ENCODE measurements around the gene RBCK1. TPM values are rescaled to one million over a fixed set of nuclear protein-coding genes. Genes with fewer than 3 reads are reported as not detected.

The RBCK1 gene
- total RNA-seq, 1 donor from 2014 or later, result 65.2 TPM

DNA sequence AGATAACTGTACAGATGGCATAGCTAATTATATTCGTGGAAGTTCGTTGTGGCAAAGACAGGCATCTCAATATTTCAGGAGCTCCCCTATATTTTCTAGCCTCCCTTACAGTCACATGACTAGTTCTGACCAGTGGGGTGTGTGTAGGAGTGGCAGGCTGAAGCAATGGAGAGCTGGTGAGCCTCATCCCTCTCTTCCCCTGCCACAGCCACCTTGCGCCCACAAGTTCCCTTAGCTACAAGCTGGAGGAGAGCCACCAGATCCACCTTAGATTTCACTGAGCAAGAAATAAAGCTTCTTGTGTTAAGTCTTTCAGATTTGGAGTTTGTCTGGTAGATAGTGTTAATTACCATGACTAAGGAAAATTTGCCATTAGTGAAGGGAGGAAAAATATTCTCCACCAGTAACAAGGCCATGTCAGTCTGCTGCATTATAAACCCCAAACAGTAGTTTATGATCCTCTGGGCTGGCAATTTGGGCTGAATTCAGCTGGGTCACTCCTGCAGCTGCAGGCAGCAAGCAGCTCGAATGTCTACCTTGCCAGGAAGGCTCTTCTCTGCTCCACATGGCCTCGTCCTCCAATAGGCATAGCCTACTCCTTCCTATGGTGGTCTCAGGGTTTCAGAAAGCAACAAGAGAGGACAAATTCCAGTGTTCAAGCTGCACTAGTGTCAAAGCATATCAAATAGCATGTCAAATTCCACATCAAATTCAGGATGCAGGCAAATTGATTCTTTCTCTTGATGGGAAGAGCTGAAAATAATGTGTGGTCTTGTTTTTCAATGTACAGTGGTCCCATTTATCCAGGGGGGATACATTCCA, 7.4 kb upstream of the RBCK1 start:
- H3K27me3 Mint-ChIP-seq (ENCODE audit: low read depth), result no peaks in the 10 kb centered on the region
- H3K36me3 Mint-ChIP-seq (ENCODE audit: low read depth), result peaks cover 2% of the 10 kb centered on the region
- TF ChIP-seq, protein P1, sequence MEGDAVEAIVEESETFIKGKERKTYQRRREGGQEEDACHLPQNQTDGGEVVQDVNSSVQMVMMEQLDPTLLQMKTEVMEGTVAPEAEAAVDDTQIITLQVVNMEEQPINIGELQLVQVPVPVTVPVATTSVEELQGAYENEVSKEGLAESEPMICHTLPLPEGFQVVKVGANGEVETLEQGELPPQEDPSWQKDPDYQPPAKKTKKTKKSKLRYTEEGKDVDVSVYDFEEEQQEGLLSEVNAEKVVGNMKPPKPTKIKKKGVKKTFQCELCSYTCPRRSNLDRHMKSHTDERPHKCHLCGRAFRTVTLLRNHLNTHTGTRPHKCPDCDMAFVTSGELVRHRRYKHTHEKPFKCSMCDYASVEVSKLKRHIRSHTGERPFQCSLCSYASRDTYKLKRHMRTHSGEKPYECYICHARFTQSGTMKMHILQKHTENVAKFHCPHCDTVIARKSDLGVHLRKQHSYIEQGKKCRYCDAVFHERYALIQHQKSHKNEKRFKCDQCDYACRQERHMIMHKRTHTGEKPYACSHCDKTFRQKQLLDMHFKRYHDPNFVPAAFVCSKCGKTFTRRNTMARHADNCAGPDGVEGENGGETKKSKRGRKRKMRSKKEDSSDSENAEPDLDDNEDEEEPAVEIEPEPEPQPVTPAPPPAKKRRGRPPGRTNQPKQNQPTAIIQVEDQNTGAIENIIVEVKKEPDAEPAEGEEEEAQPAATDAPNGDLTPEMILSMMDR (conservative IDR thresholded peaks at IDR 0.05), result no peak
- H3K4me3 Mint-ChIP-seq, result peak overlapping the region; percentile 7
- H3K27ac Mint-ChIP-seq (ENCODE audit: unreplicated experiment), result no peak overlapping the region
- no peak for DNase-seq (ENCODE audit: low read depth, low spot score)
- peaks cover 13% of the 10 kb centered on the region for H3K4me1 Mint-ChIP-seq
- H3K9me3 Mint-ChIP-seq, result peaks cover 3% of the 10 kb centered on the region

DNA sequence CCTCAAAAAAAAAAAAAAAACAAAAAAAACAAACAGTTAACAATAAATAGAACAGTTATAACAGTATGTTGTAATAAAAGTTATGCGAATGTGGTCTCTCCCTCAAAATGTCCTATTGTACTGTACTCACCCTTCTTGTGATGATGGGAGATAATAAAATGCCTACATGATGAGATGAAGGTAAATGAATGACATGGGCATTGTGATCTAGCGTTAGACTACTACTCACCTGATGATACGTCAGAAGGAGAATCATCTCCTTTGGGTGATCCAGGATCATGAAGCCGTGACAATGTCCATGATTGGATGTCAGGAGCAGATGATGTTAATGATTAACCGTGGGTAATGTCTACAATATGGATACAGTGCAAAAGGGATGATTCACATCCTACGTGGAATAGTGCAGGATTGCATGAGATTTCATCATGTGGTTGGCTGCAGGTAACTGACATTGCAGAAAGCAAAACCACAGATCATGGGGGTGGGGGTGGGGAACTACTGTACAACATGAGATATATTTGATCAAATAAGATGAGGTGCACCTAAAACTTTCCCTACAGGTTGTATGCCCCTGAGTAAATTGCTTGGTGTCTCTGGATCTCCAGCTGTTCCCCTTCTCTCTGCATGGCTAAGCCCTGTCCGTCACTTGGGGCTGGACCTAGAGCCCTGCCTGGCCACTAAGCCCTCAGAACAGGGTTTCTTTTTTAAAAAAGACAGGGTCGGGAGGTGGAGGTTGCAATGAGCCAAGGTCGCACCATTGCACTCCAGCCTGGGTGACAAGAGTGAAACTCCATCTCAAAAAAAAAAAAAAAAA, 6.2 kb upstream of the RBCK1 start:
- Mint-ChIP-seq H3K27ac (ENCODE audit: unreplicated experiment) (no peak overlapping the region), H3K27me3 (ENCODE audit: low read depth) (no peaks in the 10 kb centered on the region), H3K36me3 (ENCODE audit: low read depth) (peaks cover 2% of the 10 kb centered on the region), H3K4me3 (no peak overlapping the region), H3K4me1 (peaks cover 17% of the 10 kb centered on the region), H3K9me3 (peaks cover 3% of the 10 kb centered on the region)
- TF ChIP-seq, protein P1 (conservative IDR thresholded peaks at IDR 0.05), result no peak
- no peak for DNase-seq (ENCODE audit: low read depth, low spot score)

DNA sequence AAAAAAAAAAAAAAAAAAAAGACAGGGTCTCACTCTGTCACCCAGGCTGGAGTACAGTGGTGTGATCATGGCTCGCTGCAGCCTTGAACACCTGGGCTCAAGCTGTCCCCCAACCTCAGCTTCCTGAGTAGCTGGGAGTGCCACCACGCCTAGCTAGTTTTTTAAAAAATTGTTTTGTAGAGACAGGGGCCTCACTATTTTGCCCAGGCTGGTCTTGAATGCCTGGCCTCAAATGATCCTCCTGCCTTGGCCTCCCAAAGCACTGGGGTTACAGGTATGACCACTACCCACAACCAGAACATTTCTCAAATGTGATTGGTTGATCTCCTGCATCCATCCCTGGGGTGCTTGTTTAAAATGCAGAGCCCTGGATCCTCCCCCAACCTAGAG, 5.6 kb upstream of the RBCK1 start:
- Mint-ChIP-seq H3K27me3 (ENCODE audit: low read depth) (no peaks in the 10 kb centered on the region), H3K36me3 (ENCODE audit: low read depth) (peaks cover 1% of the 10 kb centered on the region), H3K9me3 (peaks cover 3% of the 10 kb centered on the region), H3K4me1 (peaks cover 23% of the 10 kb centered on the region), H3K4me3 (no peak overlapping the region), H3K27ac (ENCODE audit: unreplicated experiment) (no peak overlapping the region)
- TF ChIP-seq, protein P1 (conservative IDR thresholded peaks at IDR 0.05), result no peak
- no peak for DNase-seq (ENCODE audit: low read depth, low spot score)

DNA sequence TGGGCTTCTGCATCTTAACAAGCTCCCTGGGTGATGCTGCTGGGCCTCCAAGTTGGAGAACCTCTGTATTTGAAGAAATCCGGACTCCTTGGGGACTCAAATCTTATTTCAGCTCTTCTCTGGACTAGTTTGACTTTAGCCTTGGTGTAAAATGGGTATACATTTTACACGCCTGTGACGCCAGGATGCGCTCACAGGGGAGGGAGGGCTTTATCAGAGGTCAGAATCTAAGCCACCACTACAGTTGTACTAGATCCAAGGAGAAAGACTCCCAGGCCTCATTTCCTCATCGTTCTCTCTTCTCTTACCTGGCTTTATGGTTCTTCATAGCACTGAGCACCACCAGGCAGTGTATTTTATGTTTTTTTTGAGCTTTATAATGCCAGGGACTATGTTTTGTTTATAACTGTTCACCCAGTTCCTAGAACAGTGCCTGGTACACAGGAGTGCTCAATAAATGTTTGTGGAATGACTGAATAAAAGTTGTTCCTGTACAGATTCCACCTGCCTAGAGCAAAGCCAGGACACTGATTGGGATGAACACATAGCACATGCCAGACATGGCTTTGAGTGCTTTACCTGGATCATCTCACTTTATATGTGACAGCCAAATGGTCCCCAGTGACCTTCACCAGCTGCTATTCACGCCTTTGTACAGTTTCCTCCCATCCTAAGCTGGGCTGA, 5.1 kb upstream of the RBCK1 start:
- TF ChIP-seq, protein P1 (conservative IDR thresholded peaks at IDR 0.05), result no peak
- Mint-ChIP-seq H3K36me3 (ENCODE audit: low read depth) (no peaks in the 10 kb centered on the region), H3K27ac (ENCODE audit: unreplicated experiment) (no peak overlapping the region), H3K4me3 (no peak overlapping the region), H3K9me3 (peaks cover 3% of the 10 kb centered on the region), H3K4me1 (peaks cover 23% of the 10 kb centered on the region), H3K27me3 (ENCODE audit: low read depth) (no peaks in the 10 kb centered on the region)
- DNase-seq (ENCODE audit: low read depth, low spot score), result no peak

DNA sequence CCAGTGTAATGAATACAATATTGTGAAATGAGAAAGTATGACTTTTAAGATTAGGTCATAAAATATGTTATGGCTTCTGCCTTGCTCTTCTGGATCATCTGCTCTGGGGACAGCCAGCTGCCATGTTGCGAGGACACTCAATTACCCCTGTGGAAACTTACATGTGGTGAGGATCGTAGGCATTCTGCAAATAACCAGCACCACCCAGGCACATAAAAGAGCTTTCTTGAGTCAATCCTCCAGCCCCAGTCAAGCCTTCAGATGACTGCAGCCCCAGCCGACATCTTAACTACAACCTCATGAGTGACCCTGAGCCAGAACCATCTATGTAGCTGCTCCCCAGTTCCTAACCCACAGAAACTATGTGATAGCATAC, 4.5 kb upstream of the RBCK1 start:
- Mint-ChIP-seq H3K9me3 (peaks cover 3% of the 10 kb centered on the region), H3K27me3 (ENCODE audit: low read depth) (no peaks in the 10 kb centered on the region), H3K4me1 (peaks cover 23% of the 10 kb centered on the region), H3K27ac (ENCODE audit: unreplicated experiment) (no peak overlapping the region), H3K36me3 (ENCODE audit: low read depth) (no peaks in the 10 kb centered on the region), H3K4me3 (peak overlapping the region; percentile 62)
- TF ChIP-seq, protein P1 (conservative IDR thresholded peaks at IDR 0.05), result no peak
- no peak for DNase-seq (ENCODE audit: low read depth, low spot score)

Measured in neural crest cell (in vitro differentiated cells).